HG02798 (cell line): ENCODE measurements around the gene BTBD3.

Experiments used
- ATAC-seq: cut with Tn5 transposase; IDR thresholded peaks from one replicate; pipeline ENCODE4 v1.9.1; 2021; ENCODE audit warnings: mild to moderate bottlenecking; ENCODE audit not compliant: unreplicated experiment, poor library complexity

Gene BTBD3

GRCh38 chr20:11912659-11913415 is 4.9 kb upstream of the BTBD3 start:
- ATAC-seq = no peak

- ATAC-seq = no peak
Observed at GRCh38 chr20:11918391-11918845, 725 bp downstream of the BTBD3 start.

- ATAC-seq = no peak
Observed at GRCh38 chr20:11918981-11919380, 1.3 kb downstream of the BTBD3 start.

- ATAC-seq = no peak
Observed at GRCh38 chr20:11919581-11919980, 1.9 kb downstream of the BTBD3 start.

- no peak for ATAC-seq
Observed at GRCh38 chr20:11920083-11920482, 2.4 kb downstream of the BTBD3 start.

GRCh38 chr20:11921321-11921720 is 3.6 kb downstream of the BTBD3 start:
- ATAC-seq = no peak

GRCh38 chr20:11922561-11922960 is 4.9 kb downstream of the BTBD3 start:
- ATAC-seq = no peak

- ATAC-seq = no peak
Observed at GRCh38 chr20:11924923-11925322, 7.2 kb downstream of the BTBD3 start.

GRCh38 chr20:11926292-11926998 is 8.8 kb downstream of the BTBD3 start:
- ATAC-seq = no peak

- no peak for ATAC-seq
Observed at GRCh38 chr20:11929947-11930346, 12.3 kb downstream of the BTBD3 start.

- ATAC-seq = no peak
Observed at GRCh38 chr20:11935212-11936154, 17.8 kb downstream of the BTBD3 start.

GRCh38 chr20:11936157-11936556 is 18.5 kb downstream of the BTBD3 start:
- no peak for ATAC-seq

GRCh38 chr20:11937230-11937629 is 19.5 kb downstream of the BTBD3 start:
- no peak for ATAC-seq

- no peak for ATAC-seq
Observed at GRCh38 chr20:11941593-11942246, 24.0 kb downstream of the BTBD3 start.

- ATAC-seq = no peak
Observed at GRCh38 chr20:11943778-11944177, 26.1 kb downstream of the BTBD3 start.

GRCh38 chr20:11948806-11949205 is 31.1 kb downstream of the BTBD3 start:
- ATAC-seq = no peak

- no peak for ATAC-seq
Observed at GRCh38 chr20:11949711-11950110, 32.0 kb downstream of the BTBD3 start.

- ATAC-seq = no peak
Observed at GRCh38 chr20:11951696-11952095, 34.0 kb downstream of the BTBD3 start.

GRCh38 chr20:11952639-11953038 is 34.9 kb downstream of the BTBD3 start:
- ATAC-seq = no peak

GRCh38 chr20:11957911-11958310 is 40.2 kb downstream of the BTBD3 start:
- no peak for ATAC-seq
